ENCODE measurements around the gene RPEL1. TPM values are rescaled to one million over a fixed set of nuclear protein-coding genes. Genes with fewer than 3 reads are reported as not detected.
"Not testable (repeated sequence)": the region's sequence is repeated elsewhere in the genome, so short reads cannot be mapped to it uniquely, and the experiment has no call there.

Gene RPEL1
- total RNA-seq = not detected in 2 replicates

GRCh38 chr10:103245587-103245986, at the start of gene RPEL1:
Gene RPEL1 (plus strand): TSS chr10:103245887. CDS start chr10:103245997, 110 bp downstream.
- intact Hi-C loops (cut with micrococcal nuclease) = not testable (repeated sequence)

- intact Hi-C loops (cut with micrococcal nuclease) = loop anchor here (10.0 kb wide), 2 partner anchors 552 to 952 kb away; partner anchors contain the start of genes GBF1, PITX3 and TRIM8
Measured at GRCh38 chr10:103196516-103196915, 49.2 kb upstream of the RPEL1 start.

GRCh38 chr10:103197174-103197573, 48.5 kb upstream of the RPEL1 start:
- intact Hi-C loops (cut with micrococcal nuclease) = loop anchor here (10.0 kb wide), 2 partner anchors 552 to 952 kb away; partner anchors contain the start of genes GBF1, PITX3 and TRIM8

GRCh38 chr10:103197903-103198302, 47.8 kb upstream of the RPEL1 start:
- intact Hi-C loops (cut with micrococcal nuclease) = loop anchor here (10.0 kb wide), 2 partner anchors 553 to 953 kb away; partner anchors contain the start of genes GBF1, PITX3 and TRIM8

GRCh38 chr10:103198648-103199047, 47.0 kb upstream of the RPEL1 start:
- intact Hi-C loops (cut with micrococcal nuclease) = loop anchor here (10.0 kb wide), 2 partner anchors 554 to 954 kb away; partner anchors contain the start of genes GBF1, PITX3 and TRIM8

- intact Hi-C loops (cut with micrococcal nuclease) = loop anchor here (10.0 kb wide), 2 partner anchors 555 to 955 kb away; partner anchors contain the start of genes GBF1, PITX3 and TRIM8
Measured at GRCh38 chr10:103199488-103199887, 46.2 kb upstream of the RPEL1 start.

GRCh38 chr10:103202319-103202718, 43.4 kb upstream of the RPEL1 start:
- intact Hi-C loops (cut with micrococcal nuclease) = no loop called here

GRCh38 chr10:103203466-103203865, 42.2 kb upstream of the RPEL1 start:
- intact Hi-C loops (cut with micrococcal nuclease) = no loop called here

- intact Hi-C loops (cut with micrococcal nuclease) = no loop called here
Measured at GRCh38 chr10:103204353-103205255, 41.1 kb upstream of the RPEL1 start.

- intact Hi-C loops (cut with micrococcal nuclease) = not testable (repeated sequence)
Measured at GRCh38 chr10:103205401-103205800, 40.3 kb upstream of the RPEL1 start.

- intact Hi-C loops (cut with micrococcal nuclease) = not testable (repeated sequence)
Measured at GRCh38 chr10:103206715-103207114, 39.0 kb upstream of the RPEL1 start.

- intact Hi-C loops (cut with micrococcal nuclease) = no loop called here
Measured at GRCh38 chr10:103207141-103207540, 38.5 kb upstream of the RPEL1 start.

- intact Hi-C loops (cut with micrococcal nuclease) = not testable (repeated sequence)
Measured at GRCh38 chr10:103207643-103208042, 38.0 kb upstream of the RPEL1 start.

GRCh38 chr10:103210262-103210661, 35.4 kb upstream of the RPEL1 start:
- intact Hi-C loops (cut with micrococcal nuclease) = not testable (repeated sequence)

- intact Hi-C loops (cut with micrococcal nuclease) = no loop called here
Measured at GRCh38 chr10:103215601-103216000, 30.1 kb upstream of the RPEL1 start.

GRCh38 chr10:103216362-103216761, 29.3 kb upstream of the RPEL1 start:
- intact Hi-C loops (cut with micrococcal nuclease) = not testable (repeated sequence)

GRCh38 chr10:103224133-103224532, 21.6 kb upstream of the RPEL1 start:
- intact Hi-C loops (cut with micrococcal nuclease) = no loop called here

- intact Hi-C loops (cut with micrococcal nuclease) = not testable (repeated sequence)
Measured at GRCh38 chr10:103224721-103225120, 21.0 kb upstream of the RPEL1 start.

- intact Hi-C loops (cut with micrococcal nuclease) = no loop called here
Measured at GRCh38 chr10:103225939-103226338, 19.7 kb upstream of the RPEL1 start.

- intact Hi-C loops (cut with micrococcal nuclease) = no loop called here
Measured at GRCh38 chr10:103227416-103227815, 18.3 kb upstream of the RPEL1 start.

- intact Hi-C loops (cut with micrococcal nuclease) = no loop called here
Measured at GRCh38 chr10:103231047-103231551, 14.6 kb upstream of the RPEL1 start.

GRCh38 chr10:103232131-103232673, 13.5 kb upstream of the RPEL1 start:
- intact Hi-C loops (cut with micrococcal nuclease) = no loop called here
